Peyer's patch (tissue), 4 donors: ENCODE data around the gene PLAC8L1. TPM values are rescaled to one million over a fixed set of nuclear protein-coding genes. Genes with fewer than 3 reads are reported as not detected.

Experiments
- DNase-seq, 3 donors: peaks; one replicate each; pipeline ENCODE4 v3.0.0-alpha.2; 2017 to 2019
- H3K27ac ChIP-seq, 4 donors: fragments of 200-600 bp; sonication (generic); one replicate each; pipeline ENCODE4 v1.5.1; 2016 to 2019
- H3K27me3 ChIP-seq, 2 donors: fragments of 200-600 bp; sonication (generic); one replicate each; pipeline ENCODE4 v1.5.1; 2019
- H3K36me3 ChIP-seq, 3 donors: fragments of 200-600 bp; sonication (generic); one replicate each; pipeline ENCODE4 v1.5.1; 2016 to 2019
- H3K4me1 ChIP-seq, 4 donors: fragments of 200-600 bp; sonication (generic); one replicate each; pipeline ENCODE4 v1.5.1; 2016 to 2019
- H3K4me3 ChIP-seq, 4 donors: fragments of 200-600 bp; sonication (generic); 1 replicate in 3 of 4; 2 replicates in 1 of 4; pipeline ENCODE4 v1.5.1; 2016 to 2019; ENCODE audit warnings: mild to moderate bottlenecking in 1 of 4
- H3K9me3 ChIP-seq, 4 donors: fragments of 200-600 bp; sonication (generic); one replicate each; pipeline ENCODE4 v1.5.1; 2016 to 2019; ENCODE audit warnings: mild to moderate bottlenecking in 1 of 4
- CTCF ChIP-seq, 6 experiments: fragments of 450-650 bp in 4 of 6; fragments of 200-600 bp in 2 of 6; sonication (generic) in 1 of 6; IDR thresholded peaks; one replicate each; pipeline ENCODE4 v1.5.1; 2017 to 2019; ENCODE audit warnings: antibody characterized with exemption in 6 of 6, mild to moderate bottlenecking in 3 of 6, moderate library complexity in 1 of 6
- POLR2A ChIP-seq, 2 donors: fragments of 450-650 bp; IDR thresholded peaks; one replicate each; pipeline ENCODE4 v1.5.1; 2017; ENCODE audit warnings: antibody characterized with exemption in 2 of 2, mild to moderate bottlenecking in 2 of 2, moderate library complexity in 2 of 2
- total RNA-seq, 4 donors: library from RNA; depleted of rRNA; stranded (reverse); fragments of >200 nt; gene quantifications; one replicate each; pipeline ENCODE4 v1.1.0, GENCODE V29; 2016

Gene PLAC8L1
- total RNA-seq, 4 donors from 2014 or later: 2.0 to 2.8 TPM; not detected in 2

GRCh38 chr5:146072595-146072994 lies 32.8 kb downstream of the PLAC8L1 start:
- Histone ChIP-seq H3K27ac (no peak overlapping the region), H3K27me3 (no peaks in the 10 kb centered on the region), H3K36me3 (no peaks in the 10 kb centered on the region), H3K4me3 (no peak overlapping the region), H3K4me1 (no peaks in the 10 kb centered on the region), H3K9me3 (no peaks in the 10 kb centered on the region)
- DNase-seq: no peak
- TF ChIP-seq POLR2A (IDR thresholded peaks at IDR 0.05) (no peak), CTCF (IDR thresholded peaks at IDR 0.05) (no peak)

DNA sequence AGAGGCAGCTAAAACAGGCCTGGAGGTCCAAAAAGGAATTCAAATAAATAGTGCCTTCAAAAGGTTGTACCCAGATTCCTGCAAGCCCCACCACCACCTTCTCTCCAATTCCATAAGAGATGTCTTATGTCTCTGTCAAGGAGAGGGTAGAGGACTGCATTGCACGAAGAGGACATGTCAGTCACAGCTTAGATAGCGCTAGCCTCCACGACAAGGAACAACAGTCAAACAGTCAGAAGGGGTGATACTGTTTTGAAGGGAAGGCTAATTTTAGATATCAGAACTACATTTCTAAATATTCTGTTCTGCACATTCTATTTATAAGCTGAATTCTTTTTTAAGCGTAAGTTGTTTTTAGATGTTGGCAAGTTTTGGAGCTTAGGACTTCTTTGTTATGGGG lies 34.2 kb downstream of the PLAC8L1 start:
- H3K27ac ChIP-seq: no peak overlapping the region
- H3K36me3 ChIP-seq: peaks cover 0 to under 1% (median 0%) of the 10 kb centered on the region in 3 donors
- no peaks in the 10 kb centered on the region for H3K4me1 ChIP-seq
- H3K27me3 ChIP-seq: no peaks in the 10 kb centered on the region
- no peak for DNase-seq
- H3K4me3 ChIP-seq: no peak overlapping the region
- no peaks in the 10 kb centered on the region for H3K9me3 ChIP-seq
- no peak for TF ChIP-seq POLR2A (IDR thresholded peaks at IDR 0.05)
- no peak for TF ChIP-seq CTCF (IDR thresholded peaks at IDR 0.05)

GRCh38 chr5:146070746-146071145 lies 34.6 kb downstream of the PLAC8L1 start:
- TF ChIP-seq POLR2A (IDR thresholded peaks at IDR 0.05) (no peak), CTCF (IDR thresholded peaks at IDR 0.05) (no peak)
- peaks cover 0 to 5% (median 0%) of the 10 kb centered on the region in 3 donors for H3K36me3 ChIP-seq
- no peaks in the 10 kb centered on the region for H3K4me1 ChIP-seq
- no peaks in the 10 kb centered on the region for H3K27me3 ChIP-seq
- no peak overlapping the region for H3K27ac ChIP-seq
- H3K9me3 ChIP-seq: no peaks in the 10 kb centered on the region
- no peak for DNase-seq
- no peak overlapping the region for H3K4me3 ChIP-seq

- Histone ChIP-seq H3K27me3 (no peaks in the 10 kb centered on the region), H3K27ac (no peak overlapping the region), H3K9me3 (no peaks in the 10 kb centered on the region), H3K4me1 (no peaks in the 10 kb centered on the region), H3K4me3 (no peak overlapping the region), H3K36me3 (peaks cover 0 to 9% (median 0%) of the 10 kb centered on the region in 3 donors)
- no peak for TF ChIP-seq POLR2A (IDR thresholded peaks at IDR 0.05)
- TF ChIP-seq CTCF (IDR thresholded peaks at IDR 0.05): no peak
- DNase-seq: no peak
Observed at GRCh38 chr5:146069780-146070099, 35.6 kb downstream of the PLAC8L1 start.

- Histone ChIP-seq H3K27ac (no peak overlapping the region), H3K27me3 (no peaks in the 10 kb centered on the region)
- TF ChIP-seq CTCF (IDR thresholded peaks at IDR 0.05): no peak
- TF ChIP-seq POLR2A (IDR thresholded peaks at IDR 0.05): no peak
Observed at GRCh38 chr5:146068977-146069779, 36.2 kb downstream of the PLAC8L1 start.

More at GRCh38 chr5:146068977-146069779, 36.2 kb downstream of the PLAC8L1 start:
- no peaks in the 10 kb centered on the region for H3K4me1 ChIP-seq
- no peaks in the 10 kb centered on the region for H3K9me3 ChIP-seq
- no peak overlapping the region for H3K4me3 ChIP-seq
- DNase-seq: no peak
- peaks cover 0 to 9% (median 0%) of the 10 kb centered on the region in 3 donors for H3K36me3 ChIP-seq
